Thyroid gland (tissue), 4 donors: ENCODE measurements around the gene CAPSL. TPM values are rescaled to one million over a fixed set of nuclear protein-coding genes. Genes with fewer than 3 reads are reported as not detected.

Experiments used
- DNase-seq, 2 donors: peaks; one replicate each; pipeline ENCODE4 v3.0.0-alpha.2; 2019
- H3K27ac ChIP-seq, 3 donors: fragments of 200-600 bp; sonication (generic); 1 replicate in 2 of 3; 2 replicates in 1 of 3; pipeline ENCODE4 v1.5.1; 2016 to 2019; ENCODE audit warnings: mild to moderate bottlenecking in 1 of 3, moderate library complexity in 1 of 3
- H3K27me3 ChIP-seq: fragments of 200-600 bp; sonication (generic); one replicate; pipeline ENCODE4 v1.5.1; 2019
- H3K36me3 ChIP-seq, 2 donors: fragments of 200-600 bp; sonication (generic); one replicate each; pipeline ENCODE4 v1.5.1; 2016 to 2019
- H3K4me1 ChIP-seq, 2 donors: fragments of 200-600 bp; sonication (generic); one replicate each; pipeline ENCODE4 v1.5.1; 2017 to 2019
- H3K4me3 ChIP-seq, 3 donors: fragments of 200-600 bp; sonication (generic); replicated peaks in 1 of 3; 1 replicate in 2 of 3; 2 replicates in 1 of 3; pipeline ENCODE4 v1.5.1; 2016; ENCODE audit warnings: mild to moderate bottlenecking in 1 of 3
- H3K9me3 ChIP-seq: fragments of 200-600 bp; sonication (generic); one replicate; pipeline ENCODE4 v1.5.1; 2017
- CTCF ChIP-seq, 6 experiments: fragments of 200-600 bp in 3 of 6; fragments of 450-650 bp in 3 of 6; sonication (generic) in 3 of 6; IDR thresholded peaks; one replicate each; pipeline ENCODE4 v1.5.1; 2016 to 2019; ENCODE audit warnings: antibody characterized with exemption in 6 of 6, mild to moderate bottlenecking in 2 of 6, inconsistent platforms in 1 of 6, moderate library complexity in 1 of 6
- POLR2A ChIP-seq, 2 donors: fragments of 450-650 bp; IDR thresholded peaks; one replicate each; pipeline ENCODE4 v1.6.1; 2017; ENCODE audit warnings: antibody characterized with exemption in 2 of 2, mild to moderate bottlenecking in 2 of 2, moderate library complexity in 1 of 2
- WGBS, 2 donors: methylation state at CpG; one replicate each; pipeline ENCODE4 v1.1.5; 2017; 5-methylcytosine and 5-hydroxymethylcytosine counted together
- intact Hi-C: fragments of 100-400 bp; cut with DNase I; formaldehyde crosslinking; loops from one replicate; pipeline ENCODE4 v1.15.1; 2023
- total RNA-seq, 4 donors: library from RNA; depleted of rRNA; stranded (reverse); fragments of >200 nt; gene quantifications; one replicate each; pipeline ENCODE4 v1.2.3, GENCODE V29; 2016

Gene CAPSL
- total RNA-seq, 4 donors from 2014 or later, result 0.33 to 2.4 TPM; not detected in 2

- intact Hi-C loops, result no loop called here
- WGBS, 2 donors, result 95% methylated on average over 4 of the region's 4 CpGs
- H3K27me3 ChIP-seq, result no peaks in the 10 kb centered on the region
These were observed 70.4 kb downstream of the CAPSL start for GRCh38 chr5:35867998-35868397.

GRCh38 chr5:35863159-35863558 is 75.3 kb downstream of the CAPSL start:
- H3K4me1 ChIP-seq, result no peaks in the 10 kb centered on the region
- intact Hi-C loops, result no loop called here
- peak in 1 of 2 donors; percentile 36 for DNase-seq
- H3K36me3 ChIP-seq, result no peaks in the 10 kb centered on the region
- H3K27ac ChIP-seq, result no peak overlapping the region
- H3K4me3 ChIP-seq, result no peak overlapping the region
- H3K9me3 ChIP-seq, result no peaks in the 10 kb centered on the region
- 48 to 57% methylated on average over 3 of the region's 3 CpGs for WGBS, 2 donors
- no peaks in the 10 kb centered on the region for H3K27me3 ChIP-seq
- TF ChIP-seq POLR2A (IDR thresholded peaks at IDR 0.05), result no peak
- no peak for TF ChIP-seq CTCF (IDR thresholded peaks at IDR 0.05)

More at GRCh38 chr5:35867998-35868397, 70.4 kb downstream of the CAPSL start:
- DNase-seq, result no peak
- Histone ChIP-seq H3K36me3 (no peaks in the 10 kb centered on the region), H3K4me3 (no peak overlapping the region), H3K9me3 (no peaks in the 10 kb centered on the region), H3K4me1 (no peaks in the 10 kb centered on the region), H3K27ac (no peak overlapping the region)
- TF ChIP-seq POLR2A (IDR thresholded peaks at IDR 0.05) (no peak), CTCF (IDR thresholded peaks at IDR 0.05) (no peak)

DNA sequence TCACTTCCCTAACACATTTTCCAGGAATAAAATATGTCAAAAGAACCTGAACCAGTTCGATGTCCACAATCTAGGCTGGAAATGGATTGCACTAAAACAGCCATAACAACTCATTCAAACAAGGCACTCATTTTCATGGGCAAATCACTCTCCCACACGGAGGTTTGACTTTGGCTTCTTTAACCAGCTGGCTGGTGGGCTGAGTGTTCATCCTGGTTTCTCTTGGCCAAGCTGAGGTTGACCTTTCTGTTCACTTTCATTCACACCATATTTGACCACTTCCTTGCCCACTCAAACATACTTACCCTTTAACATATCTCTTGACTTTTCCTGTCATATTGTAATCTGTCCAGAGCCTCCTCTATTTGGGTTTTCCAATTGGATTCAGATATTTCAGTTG is 76.3 kb downstream of the CAPSL start:
- 77 to 81% methylated on average over 2 of the region's 2 CpGs for WGBS, 2 donors
- H3K36me3 ChIP-seq, result no peaks in the 10 kb centered on the region
- TF ChIP-seq POLR2A (IDR thresholded peaks at IDR 0.05) (no peak), CTCF (IDR thresholded peaks at IDR 0.05) (no peak)
- H3K27me3 ChIP-seq, result no peaks in the 10 kb centered on the region
- intact Hi-C loops, result no loop called here
- DNase-seq, result no peak
- H3K4me3 ChIP-seq, result no peak overlapping the region
- H3K9me3 ChIP-seq, result no peaks in the 10 kb centered on the region
- H3K4me1 ChIP-seq, result no peaks in the 10 kb centered on the region
- H3K27ac ChIP-seq, result no peak overlapping the region

DNA sequence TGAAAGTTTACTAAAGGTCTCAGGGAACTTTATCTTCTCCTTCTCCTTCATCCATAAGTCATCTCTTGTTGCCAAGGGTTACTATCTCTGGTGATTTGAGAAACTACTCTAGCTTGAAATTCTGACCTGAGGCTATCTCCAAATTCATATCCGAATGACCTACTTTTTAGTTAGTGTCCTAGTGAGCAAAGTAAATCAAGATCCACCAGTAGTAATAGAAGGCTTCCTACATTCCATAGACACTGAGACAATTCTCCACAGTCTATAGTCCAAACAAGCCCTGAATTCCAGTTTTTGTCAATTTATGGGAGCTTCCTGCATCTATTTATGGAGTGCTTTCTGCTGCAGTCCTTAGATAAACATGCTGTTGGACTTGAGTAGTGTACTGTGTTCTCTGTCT is 76.7 kb downstream of the CAPSL start:
- Histone ChIP-seq H3K27ac (no peak overlapping the region), H3K9me3 (no peaks in the 10 kb centered on the region), H3K27me3 (no peaks in the 10 kb centered on the region), H3K36me3 (no peaks in the 10 kb centered on the region), H3K4me3 (no peak overlapping the region), H3K4me1 (no peaks in the 10 kb centered on the region)
- intact Hi-C loops, result no loop called here
- DNase-seq, result no peak
- TF ChIP-seq POLR2A (IDR thresholded peaks at IDR 0.05) (no peak), CTCF (IDR thresholded peaks at IDR 0.05) (no peak)
- 88 to 100% methylated on average over 1 of the region's 1 CpG for WGBS, 2 donors

DNA sequence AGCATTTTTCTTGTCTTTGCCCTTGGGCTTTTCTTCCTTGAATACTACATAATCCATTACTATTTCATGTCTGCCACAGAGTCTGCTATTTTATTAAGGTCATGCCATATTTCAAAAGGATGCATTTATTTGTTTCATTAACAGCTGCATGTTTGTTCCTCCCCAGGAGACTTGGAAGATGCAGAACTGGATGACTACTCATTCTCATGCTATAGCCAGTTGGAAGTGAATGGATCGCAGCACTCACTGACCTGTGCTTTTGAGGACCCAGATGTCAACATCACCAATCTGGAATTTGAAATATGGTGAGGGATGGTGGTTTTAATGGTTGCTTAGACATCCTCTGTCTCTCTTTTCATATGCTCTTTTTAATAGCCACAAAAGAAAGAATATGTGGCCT is 77.7 kb downstream of the CAPSL start:
- TF ChIP-seq POLR2A (IDR thresholded peaks at IDR 0.05) (no peak), CTCF (IDR thresholded peaks at IDR 0.05) (no peak)
- DNase-seq, result no peak
- H3K27ac ChIP-seq, result no peak overlapping the region
- H3K4me1 ChIP-seq, result no peaks in the 10 kb centered on the region
- H3K27me3 ChIP-seq, result no peaks in the 10 kb centered on the region
- H3K9me3 ChIP-seq, result no peaks in the 10 kb centered on the region
- H3K4me3 ChIP-seq, result no peak overlapping the region
- WGBS, 2 donors, result 94 to 97% methylated on average over 1 of the region's 1 CpG
- intact Hi-C loops, result no loop called here
- no peaks in the 10 kb centered on the region for H3K36me3 ChIP-seq
